Measurements from ENCODE around the gene ITPRID2.
"Not testable (repeated sequence)": the region's sequence is repeated elsewhere in the genome, so short reads cannot be mapped to it uniquely, and the experiment has no call there.

Gene ITPRID2

DNA sequence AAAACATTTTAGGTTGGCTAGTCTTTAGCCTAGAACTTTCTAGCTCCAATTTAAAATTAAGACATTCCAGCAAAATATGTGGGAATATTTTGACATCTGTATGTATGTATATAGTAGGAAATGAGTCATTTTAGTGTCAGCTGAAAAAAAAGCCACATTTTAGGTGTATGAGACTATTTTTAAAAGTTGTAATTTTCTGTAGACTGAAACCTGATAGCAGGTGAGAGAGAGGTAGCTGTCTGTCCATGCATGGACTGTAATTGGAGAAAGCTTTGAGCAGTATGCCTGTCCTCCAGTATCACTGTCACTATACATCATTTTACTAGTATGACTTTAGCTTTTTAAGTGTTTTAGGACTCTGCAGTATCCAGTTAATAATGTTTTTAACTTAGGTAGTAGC is 68.0 kb downstream of the ITPRID2 start:
- no peak for DNase-seq (ENCODE audit: low read depth, low spot score)

DNA sequence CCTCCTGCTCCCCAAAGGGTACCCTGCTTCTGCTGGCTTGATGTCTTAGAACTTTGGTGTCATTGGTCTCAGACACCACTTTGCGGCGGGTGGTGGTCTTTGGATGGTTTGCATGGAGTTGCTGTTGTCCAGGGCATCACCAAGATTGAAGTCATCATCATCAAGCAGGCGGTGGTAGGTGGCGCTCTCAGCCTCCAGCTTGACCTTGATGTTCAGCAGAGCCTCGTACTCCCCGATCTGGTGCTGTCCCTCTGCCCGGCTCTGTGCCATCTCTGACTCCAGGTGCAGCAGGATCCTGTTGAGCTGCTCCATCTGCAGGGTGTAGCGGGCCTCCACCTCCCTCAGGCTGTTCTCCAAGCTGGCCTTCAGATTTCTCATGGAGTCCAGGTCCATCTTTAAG is 69.6 kb downstream of the ITPRID2 start:
- not testable (repeated sequence) for DNase-seq (ENCODE audit: low read depth, low spot score)

DNA sequence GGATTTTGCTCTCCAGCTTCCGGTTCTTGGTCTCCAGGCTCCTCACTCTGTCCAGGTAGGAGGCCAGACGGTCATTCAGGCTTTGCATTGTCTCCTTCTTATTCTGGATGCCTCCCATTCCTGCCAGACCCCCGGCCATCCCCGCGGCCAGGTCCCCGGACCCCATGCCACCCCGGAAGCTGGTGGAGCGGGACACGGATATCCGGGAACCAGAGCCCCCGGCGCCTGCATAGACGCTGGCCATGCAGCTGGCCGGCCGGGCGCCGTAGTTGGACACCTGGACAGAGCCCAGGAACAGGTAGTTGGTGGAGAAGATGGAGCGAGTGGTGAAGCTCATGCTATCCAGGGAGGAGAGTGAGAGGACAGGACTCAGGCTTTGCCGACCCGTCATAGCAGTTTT is 70.6 kb downstream of the ITPRID2 start:
- DNase-seq (ENCODE audit: low read depth, low spot score), result no peak

DNA sequence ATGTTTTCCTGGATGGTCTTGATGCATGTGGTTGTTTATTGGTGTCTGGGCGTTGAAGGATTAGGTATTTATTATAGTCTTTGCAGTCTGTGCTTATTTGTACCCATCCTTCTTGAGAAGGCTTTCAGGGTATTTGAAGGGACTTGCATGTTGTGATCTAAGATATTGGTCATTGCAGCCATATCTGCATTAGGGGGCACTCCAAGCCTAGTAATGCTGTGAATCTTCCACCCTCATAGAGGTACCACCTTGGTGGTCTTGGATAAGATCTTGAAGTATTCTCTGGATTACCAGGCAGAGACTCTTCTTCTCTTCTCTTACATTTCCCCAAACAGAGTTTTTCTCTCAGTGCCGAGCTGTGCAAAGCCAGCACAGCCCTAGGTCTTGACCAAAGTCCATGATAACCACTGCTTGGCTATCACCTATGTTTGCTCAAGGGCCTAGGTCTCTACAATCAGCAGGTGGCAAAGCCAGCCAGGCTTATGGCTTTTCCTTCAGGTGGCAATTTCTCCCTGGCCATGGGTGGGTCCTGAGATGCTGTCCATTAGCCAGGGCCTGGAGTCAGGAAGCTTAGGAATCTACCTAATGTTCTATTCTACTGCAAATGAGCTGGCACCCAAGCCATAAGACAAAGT is 78.7 kb downstream of the ITPRID2 start:
- DNase-seq (ENCODE audit: low read depth, low spot score), result no peak

DNA sequence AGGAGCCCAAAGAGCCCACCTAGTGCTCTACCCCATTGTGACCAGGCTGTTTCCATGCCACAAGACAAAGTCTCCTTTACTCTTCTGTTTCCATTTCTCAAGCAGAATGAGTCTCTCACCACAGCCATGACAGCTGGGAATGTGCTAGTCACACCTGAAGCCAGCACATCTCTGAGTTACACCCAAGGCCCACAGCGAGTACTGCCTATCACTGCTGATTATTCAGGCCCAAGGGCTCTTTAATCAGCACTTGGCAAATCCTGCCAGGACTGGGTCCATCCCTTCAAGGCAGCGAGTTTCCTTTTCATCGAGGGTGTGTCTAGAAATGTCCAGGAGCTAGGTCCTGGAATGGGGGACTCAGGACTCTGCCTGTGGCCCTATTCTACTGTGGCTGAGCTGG is 79.5 kb downstream of the ITPRID2 start:
- DNase-seq (ENCODE audit: low read depth, low spot score), result no peak

DNA sequence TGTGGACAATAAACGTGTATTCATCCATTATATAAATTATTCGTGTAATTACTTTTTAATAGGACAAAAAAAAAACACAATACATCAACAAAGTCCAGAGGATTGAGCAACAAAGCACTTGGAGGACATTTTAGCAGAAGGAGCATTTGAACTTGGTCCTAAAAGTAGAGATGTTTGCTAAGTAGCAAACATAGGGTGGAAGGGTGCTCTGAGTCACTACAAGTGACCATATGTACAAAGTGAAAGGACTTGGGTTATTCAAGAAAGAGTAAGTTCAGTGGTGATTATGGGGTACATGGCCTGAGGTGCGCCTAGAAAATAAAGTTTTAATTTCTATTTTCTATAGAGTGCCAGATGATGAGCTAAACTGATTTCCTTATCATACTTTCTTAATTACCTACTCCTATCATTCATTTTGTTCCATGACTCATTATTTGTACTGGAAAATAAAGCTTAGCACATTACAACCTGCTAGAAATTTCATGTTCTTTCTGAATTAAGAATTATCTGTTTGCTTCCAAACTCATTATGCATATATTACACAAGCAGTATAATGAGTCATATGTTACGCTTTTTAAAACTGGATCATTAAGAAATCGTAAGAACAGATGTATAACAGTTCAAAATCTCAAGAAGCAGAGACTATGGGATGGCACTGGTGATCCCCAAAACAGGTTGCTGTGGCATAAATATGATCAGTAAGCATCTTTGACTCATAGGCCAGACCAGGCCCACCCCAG is 81.1 kb downstream of the ITPRID2 start:
- no peak for DNase-seq (ENCODE audit: low read depth, low spot score)

DNA sequence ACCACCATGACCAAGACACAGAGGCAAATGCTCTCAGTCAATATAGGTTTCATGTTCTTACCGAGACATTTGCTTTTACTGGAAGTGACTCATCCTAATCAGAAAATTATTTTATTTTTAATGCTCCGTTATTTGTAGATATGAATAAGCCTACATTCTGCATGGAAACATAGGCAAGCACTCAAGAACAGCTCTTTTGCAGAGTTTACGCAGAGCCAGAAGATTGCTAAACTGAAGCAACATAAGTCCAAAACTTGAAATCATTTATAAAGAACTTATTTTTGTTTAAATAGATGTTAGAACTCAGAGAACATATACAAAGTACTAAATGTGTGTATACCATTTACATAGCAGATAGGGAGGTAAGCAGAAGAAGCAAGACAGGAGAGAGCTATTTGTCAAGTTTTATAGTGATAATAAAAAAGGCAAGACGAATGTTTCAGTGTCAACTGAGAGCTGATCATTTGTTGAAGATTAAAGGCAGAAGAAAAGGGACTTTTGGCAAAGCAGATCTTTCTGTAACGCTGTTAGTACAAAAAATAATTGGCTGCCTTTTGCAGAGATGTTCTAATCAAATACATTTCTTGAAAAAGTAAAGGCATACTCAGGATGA is 81.7 kb downstream of the ITPRID2 start:
- no peak for DNase-seq (ENCODE audit: low read depth, low spot score)

DNA sequence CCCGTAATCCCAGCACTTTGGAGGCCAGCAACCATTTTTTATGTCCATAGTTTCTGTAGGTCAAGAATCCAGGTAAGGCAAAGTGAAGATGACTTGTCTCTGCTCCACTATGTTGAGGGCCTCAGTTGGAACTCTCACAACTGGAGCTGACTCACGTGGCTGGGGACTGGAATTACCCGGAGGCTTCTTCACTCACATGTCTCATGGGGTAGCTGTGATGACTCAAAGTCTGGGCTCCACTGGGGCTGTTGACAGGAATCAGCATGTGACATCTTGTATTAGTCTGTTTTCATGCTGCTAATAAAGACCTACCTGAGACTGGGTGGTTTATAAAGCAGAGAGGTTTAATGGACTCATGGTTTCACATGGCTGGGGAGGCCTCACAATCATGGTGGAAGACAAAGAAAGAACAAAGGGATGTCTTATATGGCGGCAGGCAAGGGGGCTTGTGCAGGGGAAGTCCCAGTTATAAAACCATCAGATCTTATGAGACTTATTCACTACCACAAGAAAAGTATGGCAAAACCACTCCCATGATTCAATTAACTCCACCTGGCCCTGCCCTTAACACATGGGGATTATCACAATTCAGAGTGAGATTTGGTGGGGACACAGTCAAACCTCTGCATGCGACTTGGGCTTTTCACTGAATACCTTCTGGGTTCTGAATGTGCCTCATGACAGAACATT is 86.3 kb downstream of the ITPRID2 start:
- no peak for DNase-seq (ENCODE audit: low read depth, low spot score)

DNA sequence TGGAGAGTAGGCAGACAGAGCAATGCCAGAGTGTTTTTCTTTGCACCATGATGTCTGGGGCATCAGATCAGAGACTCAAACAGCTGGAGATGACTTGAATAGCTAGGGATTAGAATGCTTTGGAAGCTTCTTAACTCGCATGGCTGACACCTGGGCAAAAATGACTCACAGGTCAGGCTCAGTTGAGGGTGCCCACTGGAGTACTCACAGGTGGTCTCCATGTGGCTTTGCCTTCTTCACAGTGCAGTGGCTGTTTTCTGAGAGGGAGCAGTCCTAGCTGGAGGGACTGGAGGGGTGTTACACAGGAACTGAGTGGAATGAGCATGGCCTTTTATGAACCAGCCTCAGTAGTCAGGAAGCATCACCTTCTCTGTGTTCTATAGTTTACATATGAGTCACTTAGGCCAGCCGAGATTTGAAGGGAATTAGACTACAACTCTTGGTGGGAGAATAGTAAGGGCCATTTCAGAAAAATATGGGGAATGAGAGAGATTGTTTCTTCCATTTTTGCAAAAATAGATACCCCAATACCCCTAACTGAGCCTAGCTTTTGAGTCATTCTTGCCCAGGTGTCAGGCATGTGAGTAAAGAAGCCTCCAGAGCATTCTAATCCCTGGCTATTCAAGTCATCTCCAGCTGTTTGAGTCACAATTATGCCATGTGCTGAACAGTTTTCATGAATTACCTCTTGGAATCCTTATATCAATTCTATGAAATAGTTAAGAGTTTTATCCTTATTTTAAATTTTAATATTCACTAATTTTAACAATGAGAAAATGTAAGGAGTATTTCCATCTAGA is 87.0 kb downstream of the ITPRID2 start:
- no peak for DNase-seq (ENCODE audit: low read depth, low spot score)
